ENCODE data around the gene LHFPL2. TPM values are rescaled to one million over a fixed set of nuclear protein-coding genes. Genes with fewer than 3 reads are reported as not detected.
A peak's percentile ranks its signal among the peaks of the same experiment; 100 is the strongest.

Gene LHFPL2
- total RNA-seq, 4 donors from 2014 or later, result 10.3 to 11.6 (median 10.8) TPM

DNA sequence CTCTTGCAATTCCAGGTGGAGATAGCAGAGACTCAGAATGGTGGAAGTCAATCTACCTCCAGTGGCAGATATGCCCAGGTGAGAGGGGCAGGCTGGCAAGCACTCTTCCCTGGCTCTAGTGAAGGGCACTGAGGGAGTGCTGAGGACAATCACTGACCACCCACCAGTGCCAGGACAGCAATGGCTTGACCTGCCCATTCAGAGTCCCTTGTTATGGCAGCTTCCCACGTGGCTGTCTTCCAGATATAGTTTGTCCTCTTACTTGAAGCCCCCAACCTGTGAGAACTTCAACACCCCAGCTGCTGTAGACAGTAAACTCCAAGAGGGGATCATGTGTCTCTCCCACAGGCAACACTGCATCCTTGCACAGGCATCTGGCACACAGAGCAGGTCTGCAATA, 104.7 kb downstream of the LHFPL2 start:
- no peak overlapping the region for H3K27ac ChIP-seq
- H3K27me3 ChIP-seq, result no peaks in the 10 kb centered on the region
- H3K9me3 ChIP-seq, result no peaks in the 10 kb centered on the region
- 71% methylated on average over 1 of the region's 1 CpG for WGBS
- H3K4me1 ChIP-seq, result peaks cover 51% of the 10 kb centered on the region
- DNase-seq (ENCODE audit: low spot score in 2 of 2), result no peak
- H3K36me3 ChIP-seq, result no peaks in the 10 kb centered on the region
- no peak overlapping the region for H3K4me3 ChIP-seq
- TF ChIP-seq POLR2A (IDR thresholded peaks at IDR 0.05), result no peak
- no peak for TF ChIP-seq EP300 (IDR thresholded peaks at IDR 0.05)
- no peak for TF ChIP-seq POLR2AphosphoS5 (IDR thresholded peaks at IDR 0.05)

DNA sequence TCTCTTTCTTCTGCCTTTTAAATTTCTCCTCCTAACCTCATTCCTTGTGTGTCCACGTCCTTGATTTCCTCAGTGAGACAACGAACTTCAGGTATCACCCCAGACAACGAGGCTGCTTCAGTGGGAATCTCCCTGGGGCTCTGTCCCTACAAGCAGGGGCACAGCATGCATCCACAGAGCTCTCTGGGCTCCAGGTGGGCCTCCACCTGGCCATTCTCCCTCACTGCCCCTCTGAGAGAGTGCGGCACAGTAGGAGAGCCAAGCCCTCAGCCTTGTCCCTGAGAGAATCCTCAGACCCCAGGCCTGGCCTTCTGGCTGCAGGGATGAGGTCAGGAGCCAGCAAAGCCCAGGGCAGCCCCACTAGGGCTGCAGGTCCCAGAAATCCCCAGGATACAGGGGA, 105.3 kb downstream of the LHFPL2 start:
- Histone ChIP-seq H3K9me3 (no peaks in the 10 kb centered on the region), H3K4me1 (peaks cover 48% of the 10 kb centered on the region), H3K36me3 (no peaks in the 10 kb centered on the region), H3K4me3 (no peak overlapping the region), H3K27me3 (no peaks in the 10 kb centered on the region), H3K27ac (no peak overlapping the region)
- 83% methylated on average over 4 of the region's 4 CpGs for WGBS
- no peak for TF ChIP-seq POLR2AphosphoS5 (IDR thresholded peaks at IDR 0.05)
- TF ChIP-seq, protein P1, sequence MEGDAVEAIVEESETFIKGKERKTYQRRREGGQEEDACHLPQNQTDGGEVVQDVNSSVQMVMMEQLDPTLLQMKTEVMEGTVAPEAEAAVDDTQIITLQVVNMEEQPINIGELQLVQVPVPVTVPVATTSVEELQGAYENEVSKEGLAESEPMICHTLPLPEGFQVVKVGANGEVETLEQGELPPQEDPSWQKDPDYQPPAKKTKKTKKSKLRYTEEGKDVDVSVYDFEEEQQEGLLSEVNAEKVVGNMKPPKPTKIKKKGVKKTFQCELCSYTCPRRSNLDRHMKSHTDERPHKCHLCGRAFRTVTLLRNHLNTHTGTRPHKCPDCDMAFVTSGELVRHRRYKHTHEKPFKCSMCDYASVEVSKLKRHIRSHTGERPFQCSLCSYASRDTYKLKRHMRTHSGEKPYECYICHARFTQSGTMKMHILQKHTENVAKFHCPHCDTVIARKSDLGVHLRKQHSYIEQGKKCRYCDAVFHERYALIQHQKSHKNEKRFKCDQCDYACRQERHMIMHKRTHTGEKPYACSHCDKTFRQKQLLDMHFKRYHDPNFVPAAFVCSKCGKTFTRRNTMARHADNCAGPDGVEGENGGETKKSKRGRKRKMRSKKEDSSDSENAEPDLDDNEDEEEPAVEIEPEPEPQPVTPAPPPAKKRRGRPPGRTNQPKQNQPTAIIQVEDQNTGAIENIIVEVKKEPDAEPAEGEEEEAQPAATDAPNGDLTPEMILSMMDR (IDR thresholded peaks at IDR 0.05), result no peak
- no peak for TF ChIP-seq EP300 (IDR thresholded peaks at IDR 0.05)
- no peak for TF ChIP-seq POLR2A (IDR thresholded peaks at IDR 0.05)
- DNase-seq (ENCODE audit: low spot score in 2 of 2), result no peak

DNA sequence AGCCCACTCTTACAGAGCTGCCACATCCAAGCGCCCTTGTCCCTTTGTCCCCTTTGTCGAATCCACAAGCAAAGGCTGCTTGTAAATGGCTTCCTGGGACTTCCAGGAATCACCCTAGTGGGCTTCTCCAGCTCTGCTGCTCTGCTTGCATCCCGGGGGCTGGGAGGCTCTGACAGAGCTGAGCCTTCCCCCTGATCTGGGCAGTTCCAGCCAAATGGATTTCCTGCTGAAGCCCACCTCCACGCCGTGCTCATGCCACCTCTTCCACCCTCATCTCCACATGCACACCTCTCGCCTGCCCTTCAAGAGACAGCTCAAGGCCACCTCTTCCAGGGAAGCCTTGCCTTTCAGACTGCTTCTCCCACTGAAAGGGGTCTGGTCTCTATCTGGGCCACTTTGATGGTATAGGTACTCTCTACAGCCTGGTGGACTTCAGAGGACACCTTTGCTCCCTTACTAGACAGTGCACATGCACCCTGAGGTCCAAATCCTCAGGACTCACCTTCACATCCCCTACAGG, 106.2 kb downstream of the LHFPL2 start:
- H3K27me3 ChIP-seq, result no peaks in the 10 kb centered on the region
- 95% methylated on average over 6 of the region's 6 CpGs for WGBS
- no peak for DNase-seq (ENCODE audit: low spot score in 2 of 2)
- H3K4me3 ChIP-seq, result no peak overlapping the region
- H3K4me1 ChIP-seq, result peaks cover 49% of the 10 kb centered on the region
- no peak for TF ChIP-seq EP300 (IDR thresholded peaks at IDR 0.05)
- TF ChIP-seq POLR2AphosphoS5 (IDR thresholded peaks at IDR 0.05), result no peak
- TF ChIP-seq, protein P1 (IDR thresholded peaks at IDR 0.05), result no peak
- TF ChIP-seq POLR2A (IDR thresholded peaks at IDR 0.05), result no peak
- H3K27ac ChIP-seq, result no peak overlapping the region
- H3K9me3 ChIP-seq, result no peaks in the 10 kb centered on the region
- no peaks in the 10 kb centered on the region for H3K36me3 ChIP-seq

DNA sequence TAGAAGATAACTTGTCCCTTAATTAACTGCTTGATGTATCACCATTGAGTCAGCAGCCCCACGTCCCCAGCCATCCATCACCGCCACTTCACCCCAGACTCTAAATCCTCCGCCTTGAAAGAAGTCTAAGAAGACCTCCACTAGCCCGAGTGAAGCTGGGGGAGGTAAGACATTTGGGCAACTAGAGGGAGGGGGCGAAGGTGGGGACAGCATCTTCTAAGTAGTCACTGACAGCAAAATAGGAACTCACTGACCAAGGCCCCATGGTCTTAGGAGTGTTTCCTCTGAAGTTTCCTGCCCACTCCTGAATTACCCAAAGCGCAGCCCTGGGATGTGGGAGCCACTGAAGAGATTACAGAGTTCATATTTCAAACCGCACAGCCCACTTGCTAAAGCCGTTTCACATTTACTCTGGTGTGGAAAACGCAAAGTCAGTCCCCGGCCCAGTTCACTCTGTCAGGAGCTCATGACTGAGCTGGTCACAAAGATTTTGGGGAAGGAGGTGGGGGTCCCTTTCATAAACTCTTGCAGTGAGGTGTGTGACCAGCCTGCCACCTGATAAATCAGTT, 107.4 kb downstream of the LHFPL2 start:
- no peaks in the 10 kb centered on the region for H3K27me3 ChIP-seq
- no peak for TF ChIP-seq POLR2A (IDR thresholded peaks at IDR 0.05)
- TF ChIP-seq, protein P1 (IDR thresholded peaks at IDR 0.05), result no peak
- TF ChIP-seq EP300 (IDR thresholded peaks at IDR 0.05), result no peak
- no peak for TF ChIP-seq POLR2AphosphoS5 (IDR thresholded peaks at IDR 0.05)
- 83% methylated on average over 10 of the region's 10 CpGs for WGBS
- H3K4me3 ChIP-seq, result no peak overlapping the region
- H3K9me3 ChIP-seq, result no peaks in the 10 kb centered on the region
- peak overlapping the region; percentile 77 for H3K27ac ChIP-seq
- no peak for DNase-seq (ENCODE audit: low spot score in 2 of 2)
- H3K4me1 ChIP-seq, result peaks cover 40% of the 10 kb centered on the region
- H3K36me3 ChIP-seq, result no peaks in the 10 kb centered on the region

DNA sequence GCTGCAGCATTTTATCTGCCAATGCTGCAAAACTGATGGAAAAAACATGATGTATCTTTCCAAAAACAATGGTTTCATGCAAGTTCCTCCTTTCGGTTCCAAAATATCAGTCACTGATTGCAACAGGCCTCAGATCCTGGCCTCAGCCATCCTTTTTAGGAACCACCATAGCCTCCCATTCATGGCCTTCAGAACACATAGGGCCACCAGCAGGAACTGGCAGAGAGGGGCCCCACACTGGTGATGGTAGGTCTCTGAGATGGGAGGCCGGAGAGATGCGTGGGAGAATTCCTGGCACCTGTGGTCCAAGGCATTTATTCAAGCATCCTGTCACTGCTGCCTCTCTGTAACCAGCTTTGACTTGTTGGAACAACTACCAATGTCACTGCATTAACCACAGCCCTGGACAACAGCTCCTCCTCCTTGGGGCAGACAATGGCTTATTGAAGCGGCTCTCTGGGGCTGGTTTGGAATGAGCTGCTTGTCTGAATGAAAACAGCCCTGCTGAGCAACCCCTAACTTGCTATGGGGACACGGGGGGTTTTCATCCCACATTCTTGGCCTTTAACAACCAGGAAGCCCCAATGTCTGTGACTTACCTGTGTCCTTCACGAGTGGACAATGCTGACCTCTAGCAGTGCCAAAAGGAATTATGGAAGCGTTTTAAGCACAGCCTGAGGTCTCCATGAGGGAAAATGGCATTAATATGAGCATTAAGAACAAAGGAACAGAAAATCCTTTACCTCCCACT, 108.1 kb downstream of the LHFPL2 start:
- Histone ChIP-seq H3K4me3 (no peak overlapping the region), H3K36me3 (no peaks in the 10 kb centered on the region), H3K9me3 (no peaks in the 10 kb centered on the region), H3K27ac (peak overlapping the region; percentile 77), H3K27me3 (no peaks in the 10 kb centered on the region), H3K4me1 (peaks cover 40% of the 10 kb centered on the region)
- no peak for TF ChIP-seq EP300 (IDR thresholded peaks at IDR 0.05)
- peak in 1 of 3 donors; percentile 78 for TF ChIP-seq POLR2AphosphoS5 (IDR thresholded peaks at IDR 0.05)
- TF ChIP-seq, protein P1 (IDR thresholded peaks at IDR 0.05), result no peak
- DNase-seq (ENCODE audit: low spot score in 2 of 2), result no peak
- WGBS, result 63% methylated on average over 7 of the region's 7 CpGs

Measured in suprapubic skin (tissue), 4 donors.